Endothelial cell of umbilical vein (primary cell): Measurements from ENCODE around the gene USH2A. TPM values are rescaled to one million over a fixed set of nuclear protein-coding genes. Genes with fewer than 3 reads are reported as not detected.

ENCODE experiments used
- BruUV-seq: library from RNA; stranded (reverse); fragments of 400-500 nt; replicated peaks from 2 replicates; lab custom pipeline; 2021; lab: Mats Ljungman, UMichigan
- CTCF ChIA-PET: fragments of 300-600, 350-600 bp; sonication (Branson Sonifier 250); formaldehyde crosslinking; loops from one replicate; lab custom pipeline; 2021; ENCODE audit warnings: antibody characterized with exemption, inconsistent platforms; lab: Charles Lee
- POLR2A ChIA-PET: fragments of 300-600, 350-600 bp; sonication (Branson Sonifier 250); formaldehyde crosslinking; loops from one replicate; lab custom pipeline; 2021; ENCODE audit warnings: antibody characterized with exemption, inconsistent platforms; lab: Charles Lee
- DNase-seq: peaks from one replicate; pipeline ENCODE4 v3.0.0-alpha.2; 2011; ENCODE audit warnings: low read depth, low spot score
- FAIRE-seq: peaks from 2 replicates; lab custom pipeline; 2011; peaks lifted over from hg19 to GRCh38; lab: Jason Lieb, UNC
- H2AFZ ChIP-seq: 2 replicates; pipeline ENCODE4 v1.6.0; 2012; ENCODE audit warnings: low read depth, low read length, control low read depth, inconsistent platforms
- H3K27ac ChIP-seq: 2 replicates; pipeline ENCODE4 v1.5.1; 2011; ENCODE audit warnings: low read depth, mild to moderate bottlenecking, control low read depth, low read length, moderate library complexity; ENCODE audit not compliant: insufficient read depth
- H3K27me3 ChIP-seq, 2 experiments: 2 replicates each; pipeline versions ENCODE4 v1.6.0 to v1.6.1; 2011; ENCODE audit warnings: low read length in 2 of 2, mixed read lengths in 1 of 2; ENCODE audit not compliant: control insufficient read depth in 2 of 2, insufficient read depth in 2 of 2
- H3K36me3 ChIP-seq, 2 experiments: 2 replicates in 1 of 2; 3 replicates in 1 of 2; pipeline ENCODE4 v1.5.1; 2011; ENCODE audit warnings: low read length in 2 of 2, mild to moderate bottlenecking in 1 of 2, moderate library complexity in 1 of 2; ENCODE audit not compliant: control insufficient read depth in 2 of 2, insufficient read depth in 2 of 2; ENCODE audit errors: extremely low read depth in 1 of 2
- H3K4me1 ChIP-seq: 3 replicates; pipeline ENCODE4 v1.5.1; 2011; ENCODE audit warnings: mild to moderate bottlenecking, low read length; ENCODE audit not compliant: control insufficient read depth, insufficient read depth; ENCODE audit errors: extremely low read depth
- H3K4me2 ChIP-seq: 2 replicates; pipeline ENCODE4 v1.6.1; 2011; ENCODE audit warnings: low read length, control low read depth, mixed read lengths; ENCODE audit not compliant: insufficient read depth
- H3K4me3 ChIP-seq, 3 experiments: fragments of 200-600 bp in 1 of 3; sonication (generic), shearing (Covaris generic) in 1 of 3; replicated peaks in 1 of 3; 2 replicates each; pipeline ENCODE4 v1.5.1; 2011 to 2016; ENCODE audit warnings: control low read depth in 3 of 3, low read length in 3 of 3, mild to moderate bottlenecking in 2 of 3, inconsistent platforms in 1 of 3, low read depth in 1 of 3, moderate library complexity in 1 of 3; ENCODE audit not compliant: insufficient read depth in 1 of 3
- H3K79me2 ChIP-seq: 2 replicates; pipeline ENCODE4 v1.6.0; 2012; ENCODE audit warnings: low read length, inconsistent platforms; ENCODE audit not compliant: control insufficient read depth, insufficient read depth
- H3K9ac ChIP-seq: replicated peaks from 2 replicates; pipeline ENCODE3; 2011; ENCODE audit warnings: low read length, control low read depth; ENCODE audit not compliant: insufficient read depth; ENCODE audit errors: extremely low read depth
- H3K9me1 ChIP-seq: replicated peaks from 3 replicates; pipeline ENCODE4 v1.6.0; 2011; ENCODE audit warnings: mild to moderate bottlenecking, low read length; ENCODE audit not compliant: control insufficient read depth, insufficient read depth; ENCODE audit errors: extremely low read depth
- H3K9me3 ChIP-seq: replicated peaks from 2 replicates; pipeline ENCODE4 v1.5.1; 2012; ENCODE audit warnings: low read length, inconsistent platforms; ENCODE audit not compliant: control insufficient read depth, insufficient read depth
- H4K20me1 ChIP-seq: replicated peaks from 2 replicates; pipeline ENCODE3; 2011; ENCODE audit warnings: mild to moderate bottlenecking, low read length; ENCODE audit not compliant: control insufficient read depth, insufficient read depth; ENCODE audit errors: extremely low read depth
- EZH2 ChIP-seq: IDR thresholded peaks from 2 replicates; pipeline ENCODE4 v1.6.1; 2012; ENCODE audit warnings: borderline replicate concordance, low read depth, mild to moderate bottlenecking, moderate library complexity, low read length, inconsistent platforms; ENCODE audit not compliant: severe bottlenecking
- FOS ChIP-seq: IDR thresholded peaks from 2 replicates; pipeline ENCODE4 v1.6.1; 2011; ENCODE audit warnings: mild to moderate bottlenecking, low read length, moderate library complexity, borderline replicate concordance; ENCODE audit not compliant: insufficient read depth
- GATA2 ChIP-seq: IDR thresholded peaks from 2 replicates; pipeline ENCODE4 v1.7.0; 2011; ENCODE audit warnings: low read depth, mild to moderate bottlenecking, moderate library complexity, mixed read lengths, low read length; ENCODE audit not compliant: insufficient read length, insufficient read depth
- JUN ChIP-seq: IDR thresholded peaks from 2 replicates; pipeline ENCODE4 v1.6.1; 2011; ENCODE audit warnings: borderline replicate concordance, low read depth; ENCODE audit not compliant: insufficient read length, insufficient read depth
- MYC ChIP-seq: IDR thresholded peaks from one replicate; pipeline ENCODE4 v1.6.1; 2011; ENCODE audit warnings: mild to moderate bottlenecking, low read depth, low read length
- POLR2A ChIP-seq: IDR thresholded peaks from 2 replicates; pipeline ENCODE4 v1.6.1; 2012; ENCODE audit warnings: low read depth, mild to moderate bottlenecking, control low read depth, low read length
- POLR2AphosphoS5 ChIP-seq: IDR thresholded peaks from 2 replicates; pipeline ENCODE4 v1.6.1; 2012; ENCODE audit warnings: low read depth, mild to moderate bottlenecking, control low read depth, low read length, moderate library complexity; ENCODE audit not compliant: insufficient read depth
- dilution Hi-C: fragments of 300-500 bp; cut with MboI; formaldehyde crosslinking; loops from one replicate; pipeline ENCODE4 v1.15.0; 2019; ENCODE audit warnings: low sequenced_read_pairs; ENCODE audit not compliant: extremely low pct_ligation_motif_present
- intact Hi-C: fragments of 100-400 bp; cut with micrococcal nuclease; formaldehyde crosslinking; loops from one replicate; pipeline ENCODE4 v1.10.0; 2022
- polyA plus RNA-seq, 4 experiments: library from polyadenylated mRNA; depleted of rRNA in 3 of 4; stranded (reverse) in 3 of 4; unstranded in 1 of 4; fragments of >200 nt; gene quantifications; 2 replicates each; pipeline versions ENCODE4 v1.2.1 to v1.2.3, GENCODE V29; 2011 to 2012; ENCODE audit warnings: missing spikeins in 1 of 4
- total RNA-seq: library from RNA; stranded (reverse); gene quantifications from 2 replicates; pipeline ENCODE4 v1.2.3, GENCODE V29; 2021
- TF ChIP-seq, protein P1 (sequence below), 2 donors: IDR thresholded peaks; 1 replicate in 1 of 2; 2 replicates in 1 of 2; pipeline ENCODE4 v1.5.1; 2011; ENCODE audit warnings: low read length in 2 of 2, mild to moderate bottlenecking in 2 of 2, moderate library complexity in 2 of 2, control low read depth in 1 of 2, inconsistent platforms in 1 of 2, low read depth in 1 of 2; ENCODE audit not compliant: insufficient read depth in 1 of 2; ENCODE audit errors: extremely low read depth in 1 of 2
- TF ChIP-seq, protein P2 (sequence below): IDR thresholded peaks from 2 replicates; pipeline ENCODE4 v1.6.1; 2011; ENCODE audit not compliant: insufficient read depth, insufficient read length

USH2A gene
- total and polyA plus RNA-seq, 2 donors (not counting 3 experiments of a cell fraction or from before 2014, with no cell fraction given), result not detected

- intact Hi-C loops (no loop called here), dilution Hi-C loops (no loop called here)
- H3K9me3 ChIP-seq, result no peaks in the 10 kb centered on the region
- H3K4me2 ChIP-seq, result no peak overlapping the region
- no peaks in the 10 kb centered on the region for H3K27me3 ChIP-seq
- no TSS peak for BruUV-seq
- ChIA-PET CTCF (no interaction called here), POLR2A (no interaction called here)
- DNase-seq (no peak), FAIRE-seq (no peak)
- H3K4me3 ChIP-seq, result no peak overlapping the region
- no peaks in the 10 kb centered on the region for H3K4me1 ChIP-seq
- H2AFZ ChIP-seq, result no peak overlapping the region
- no peaks in the 10 kb centered on the region for H4K20me1 ChIP-seq
- no peaks in the 10 kb centered on the region for H3K36me3 ChIP-seq
- no peak overlapping the region for H3K9ac ChIP-seq
- no peaks in the 10 kb centered on the region for H3K79me2 ChIP-seq
- H3K27ac ChIP-seq, result no peak overlapping the region
- no peaks in the 10 kb centered on the region for H3K9me1 ChIP-seq
- TF ChIP-seq, protein P1, sequence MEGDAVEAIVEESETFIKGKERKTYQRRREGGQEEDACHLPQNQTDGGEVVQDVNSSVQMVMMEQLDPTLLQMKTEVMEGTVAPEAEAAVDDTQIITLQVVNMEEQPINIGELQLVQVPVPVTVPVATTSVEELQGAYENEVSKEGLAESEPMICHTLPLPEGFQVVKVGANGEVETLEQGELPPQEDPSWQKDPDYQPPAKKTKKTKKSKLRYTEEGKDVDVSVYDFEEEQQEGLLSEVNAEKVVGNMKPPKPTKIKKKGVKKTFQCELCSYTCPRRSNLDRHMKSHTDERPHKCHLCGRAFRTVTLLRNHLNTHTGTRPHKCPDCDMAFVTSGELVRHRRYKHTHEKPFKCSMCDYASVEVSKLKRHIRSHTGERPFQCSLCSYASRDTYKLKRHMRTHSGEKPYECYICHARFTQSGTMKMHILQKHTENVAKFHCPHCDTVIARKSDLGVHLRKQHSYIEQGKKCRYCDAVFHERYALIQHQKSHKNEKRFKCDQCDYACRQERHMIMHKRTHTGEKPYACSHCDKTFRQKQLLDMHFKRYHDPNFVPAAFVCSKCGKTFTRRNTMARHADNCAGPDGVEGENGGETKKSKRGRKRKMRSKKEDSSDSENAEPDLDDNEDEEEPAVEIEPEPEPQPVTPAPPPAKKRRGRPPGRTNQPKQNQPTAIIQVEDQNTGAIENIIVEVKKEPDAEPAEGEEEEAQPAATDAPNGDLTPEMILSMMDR (IDR thresholded peaks at IDR 0.05; ENCODE audit: extremely low read depth in 1 of 2, insufficient read depth in 1 of 2, low read depth in 1 of 2, low read length in 2 of 2), result no peak
- no peak for TF ChIP-seq FOS
- no peak for TF ChIP-seq POLR2AphosphoS5
- TF ChIP-seq, protein P2, sequence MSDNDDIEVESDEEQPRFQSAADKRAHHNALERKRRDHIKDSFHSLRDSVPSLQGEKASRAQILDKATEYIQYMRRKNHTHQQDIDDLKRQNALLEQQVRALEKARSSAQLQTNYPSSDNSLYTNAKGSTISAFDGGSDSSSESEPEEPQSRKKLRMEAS, result no peak
- TF ChIP-seq EZH2, result no peak
- no peak for TF ChIP-seq JUN
- no peak for TF ChIP-seq MYC
- TF ChIP-seq GATA2, result no peak
- no peak for TF ChIP-seq POLR2A
Measured at GRCh38 chr1:215970406-215970805, 452.8 kb downstream of the USH2A start.
